HG03039 (cell line): ENCODE measurements around the gene PLGRKT.
"Not testable (repeated sequence)": the region's sequence is repeated elsewhere in the genome, so short reads cannot be mapped to it uniquely, and the experiment has no call there.

ENCODE experiments used
- ATAC-seq: cut with Tn5 transposase; IDR thresholded peaks from one replicate; pipeline ENCODE4 v1.9.1; 2021; ENCODE audit warnings: mild to moderate bottlenecking, moderate library complexity; ENCODE audit not compliant: unreplicated experiment

Gene PLGRKT

GRCh38 chr9:5388026-5388819, 49.5 kb downstream of the PLGRKT start:
- ATAC-seq = no peak

DNA sequence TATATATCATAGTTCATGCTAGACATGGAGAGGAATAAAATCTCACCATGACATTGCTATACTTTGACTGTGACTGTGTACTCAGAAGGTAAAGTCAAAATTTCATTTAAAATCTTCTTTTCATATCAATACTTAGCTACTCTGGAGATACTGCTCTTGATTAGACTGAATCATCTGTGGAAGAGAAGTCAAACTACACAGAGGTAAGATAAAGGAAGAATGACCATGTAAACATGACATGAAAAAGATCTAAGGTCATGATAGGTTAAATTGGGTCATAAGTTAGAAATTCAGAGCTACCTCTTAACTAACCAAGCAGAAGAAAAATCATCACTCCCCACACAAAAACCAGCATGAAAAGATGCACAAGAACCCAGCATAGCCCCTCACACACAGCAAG, 53.3 kb downstream of the PLGRKT start:
- no peak for ATAC-seq

GRCh38 chr9:5382479-5382878, 55.2 kb downstream of the PLGRKT start:
- no peak for ATAC-seq

DNA sequence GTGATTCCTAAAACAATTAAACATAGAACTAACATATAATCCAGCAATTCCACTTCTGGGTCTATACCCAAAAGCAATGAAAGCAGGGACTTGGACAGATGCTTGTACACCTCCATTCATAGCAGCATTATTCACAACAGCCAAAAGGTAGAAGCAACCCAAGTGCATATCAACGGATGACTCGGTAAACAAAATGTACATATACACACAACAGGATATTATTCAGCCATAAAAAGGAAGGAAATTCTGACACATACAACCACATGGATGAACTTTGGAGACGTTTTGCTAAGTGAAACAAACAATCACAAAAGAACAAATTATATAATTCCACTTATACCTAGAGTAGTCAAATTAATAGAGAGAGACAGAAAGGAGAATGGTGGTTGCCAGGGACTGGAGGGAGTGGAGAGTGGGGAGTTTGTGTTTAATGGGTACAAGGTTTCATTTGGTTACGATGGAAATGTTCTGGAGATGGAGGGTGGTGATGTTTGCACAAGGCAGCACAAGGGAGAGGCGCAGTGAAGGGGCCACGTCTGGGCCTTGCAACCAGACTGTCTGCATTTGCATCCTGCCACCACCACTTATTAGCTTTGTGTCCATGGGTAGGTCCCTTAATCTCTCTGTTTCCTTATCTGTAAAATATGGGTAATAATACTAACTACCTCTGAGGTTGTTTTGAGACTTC, 61.8 kb downstream of the PLGRKT start:
- ATAC-seq = no peak

GRCh38 chr9:5375091-5375490, 62.6 kb downstream of the PLGRKT start:
- no peak for ATAC-seq

GRCh38 chr9:5364294-5365024, 73.3 kb downstream of the PLGRKT start:
- ATAC-seq = peak; percentile 82

DNA sequence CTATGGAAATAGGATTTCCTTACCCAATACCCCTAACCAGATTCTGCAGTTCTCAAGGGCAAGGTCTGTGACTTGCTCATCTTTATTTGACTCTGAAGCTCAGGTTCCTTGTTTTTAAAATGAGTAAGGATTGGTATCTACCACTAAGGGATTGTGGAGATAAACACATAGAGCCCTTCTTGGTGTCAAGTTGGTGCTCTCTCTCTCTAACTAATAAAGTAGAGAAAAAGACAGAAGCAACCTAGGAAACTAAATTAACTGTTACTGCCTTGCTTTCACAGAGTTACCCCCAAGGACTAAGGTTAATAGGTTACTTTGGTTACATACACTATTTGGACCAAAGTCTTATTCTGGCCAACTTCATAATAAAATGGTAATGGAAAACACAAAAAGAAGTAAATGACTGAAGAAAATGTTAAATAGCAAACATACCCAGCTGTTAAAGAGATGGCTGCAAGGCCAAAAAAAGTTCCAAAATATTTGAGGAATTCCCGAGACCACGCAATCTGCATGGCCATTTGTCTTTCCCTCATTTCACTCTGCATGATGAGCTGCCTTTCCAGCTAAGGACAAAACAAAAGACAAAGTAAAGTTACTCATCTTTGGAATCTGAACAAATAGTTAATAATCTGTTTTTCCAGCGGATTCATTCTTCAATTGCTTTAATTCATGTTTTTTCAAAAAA, 76.3 kb downstream of the PLGRKT start:
- no peak for ATAC-seq

DNA sequence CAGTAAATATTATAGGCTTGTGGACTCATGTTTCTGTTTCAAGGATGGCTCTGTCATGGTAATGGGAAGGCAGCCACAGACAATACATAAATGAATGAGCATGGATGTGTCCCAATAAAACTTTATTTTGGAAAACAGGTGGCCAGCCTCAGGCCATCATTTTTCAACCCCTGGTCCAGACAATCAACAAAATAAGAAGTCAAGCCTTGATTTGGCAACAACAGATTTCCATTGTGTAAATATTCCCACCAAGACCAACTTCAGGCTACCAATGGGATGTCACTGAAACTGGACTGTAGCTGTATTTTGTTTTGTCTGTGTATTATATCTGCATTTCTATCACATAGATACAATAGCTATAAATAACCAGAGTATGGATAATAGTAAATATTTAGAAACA, 77.4 kb downstream of the PLGRKT start:
- ATAC-seq = no peak

- ATAC-seq = no peak
These were observed 80.2 kb downstream of the PLGRKT start for GRCh38 chr9:5357431-5358105.

GRCh38 chr9:5355817-5356216, 81.9 kb downstream of the PLGRKT start:
- no peak for ATAC-seq

- no peak for ATAC-seq
These were observed 82.5 kb downstream of the PLGRKT start for GRCh38 chr9:5355226-5355625.

DNA sequence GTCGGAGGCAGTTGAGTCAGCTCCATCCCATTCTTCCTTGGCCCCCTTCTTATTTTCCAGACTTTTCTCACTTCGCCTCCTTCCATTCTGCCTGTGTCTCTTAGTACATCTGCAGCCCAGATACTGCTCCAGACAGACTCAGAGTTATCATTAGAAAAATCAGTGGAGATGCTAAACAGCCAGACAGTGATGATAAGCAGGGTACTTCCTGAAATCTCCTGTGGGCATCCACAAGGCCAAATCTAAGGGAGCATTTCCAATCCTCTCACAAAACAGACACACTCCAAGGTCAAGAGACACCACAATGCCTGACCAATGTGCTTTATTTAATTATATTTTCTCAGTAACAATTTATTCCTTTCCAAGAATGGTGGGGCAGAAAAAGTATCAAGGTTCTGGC, 83.5 kb downstream of the PLGRKT start:
- ATAC-seq = no peak

GRCh38 chr9:5352637-5353248, 85.0 kb downstream of the PLGRKT start:
- ATAC-seq = no peak

- peak; percentile 99 for ATAC-seq
These were observed 98.4 kb downstream of the PLGRKT start, which contains the start of gene RLN1 for GRCh38 chr9:5338992-5339981. Gene RLN1, minus strand, starts transcription at chr9:5339876. Its CDS starts 130 bp downstream, at chr9:5339746.

- no peak for ATAC-seq
These were observed 101.0 kb downstream of the PLGRKT start for GRCh38 chr9:5336688-5337087.

GRCh38 chr9:5331276-5331675, 106.4 kb downstream of the PLGRKT start:
- ATAC-seq = not testable (repeated sequence)

- no peak for ATAC-seq
These were observed 110.7 kb downstream of the PLGRKT start for GRCh38 chr9:5326893-5327548.

- ATAC-seq = no peak
These were observed 111.5 kb downstream of the PLGRKT start for GRCh38 chr9:5326187-5326586.
